Effector memory CD8-positive, alpha-beta T cell (primary cell): ENCODE data around the gene AATF.

Experiments
- ATAC-seq: fragments of 150-1000 bp; cut with Tn5 transposase; replicated peaks from 2 replicates; pipeline ENCODE4 v1.10.0; 2021; ENCODE audit warnings: mild to moderate bottlenecking, moderate library complexity
- DNase-seq, 3 experiments: peaks; one replicate each; pipeline ENCODE4 v3.0.0; 2021
- H3K27ac Mint-ChIP-seq, 2 donors: one replicate each; pipeline ENCODE4 v1.8.0; 2022; ENCODE audit warnings: mild to moderate bottlenecking in 2 of 2, mixed read lengths in 2 of 2, moderate library complexity in 2 of 2
- H3K27me3 Mint-ChIP-seq, 2 donors: one replicate each; pipeline ENCODE4 v1.8.0; 2022; ENCODE audit warnings: mixed read lengths in 2 of 2
- H3K36me3 Mint-ChIP-seq: one replicate; pipeline ENCODE4 v1.8.0; 2022; ENCODE audit warnings: mild to moderate bottlenecking, moderate library complexity, mixed read lengths; ENCODE audit not compliant: insufficient read depth
- H3K4me1 Mint-ChIP-seq, 2 donors: one replicate each; pipeline ENCODE4 v1.8.0; 2022; ENCODE audit warnings: low read depth in 2 of 2, mixed read lengths in 2 of 2
- H3K4me3 Mint-ChIP-seq, 2 donors: one replicate each; pipeline ENCODE4 v1.8.0; 2022; ENCODE audit warnings: mild to moderate bottlenecking in 2 of 2, mixed read lengths in 2 of 2, moderate library complexity in 2 of 2
- H3K9me3 Mint-ChIP-seq, 2 donors: one replicate each; pipeline ENCODE4 v1.8.0; 2022; ENCODE audit warnings: mixed read lengths in 2 of 2

AATF gene

GRCh38 chr17:37081287-37081686, 132.5 kb downstream of the AATF start:
- no peak for DNase-seq

GRCh38 chr17:37082311-37082860, 133.6 kb downstream of the AATF start:
- DNase-seq: no peak
- Mint-ChIP-seq H3K4me1 (peaks cover under 1 to 12% of the 10 kb centered on the region in 2 donors), H3K27me3 (no peaks in the 10 kb centered on the region), H3K4me3 (no peak overlapping the region), H3K27ac (no peak overlapping the region), H3K9me3 (peaks cover 6 to 8% of the 10 kb centered on the region in 2 donors), H3K36me3 (no peaks in the 10 kb centered on the region)
- no peak for ATAC-seq

More at GRCh38 chr17:37081287-37081686, 132.5 kb downstream of the AATF start:
- Mint-ChIP-seq H3K27me3 (no peaks in the 10 kb centered on the region), H3K9me3 (peaks cover 6 to 8% of the 10 kb centered on the region in 2 donors), H3K4me3 (no peak overlapping the region), H3K4me1 (peaks cover 0 to 6% of the 10 kb centered on the region in 2 donors), H3K36me3 (no peaks in the 10 kb centered on the region), H3K27ac (peak overlapping the region in 1 of 2 donors; percentile 42)
- no peak for ATAC-seq

GRCh38 chr17:37082985-37083384, 134.2 kb downstream of the AATF start:
- no peak for DNase-seq
- no peaks in the 10 kb centered on the region for H3K27me3 Mint-ChIP-seq

GRCh38 chr17:37083456-37083855, 134.7 kb downstream of the AATF start:
- Mint-ChIP-seq H3K4me3 (no peak overlapping the region), H3K4me1 (peaks cover 11 to 20% of the 10 kb centered on the region in 2 donors)

More at GRCh38 chr17:37082985-37083384, 134.2 kb downstream of the AATF start:
- ATAC-seq: no peak
- Mint-ChIP-seq H3K27ac (no peak overlapping the region), H3K36me3 (no peaks in the 10 kb centered on the region), H3K9me3 (peaks cover 6 to 8% of the 10 kb centered on the region in 2 donors), H3K4me1 (peaks cover 6 to 18% of the 10 kb centered on the region in 2 donors), H3K4me3 (no peak overlapping the region)

GRCh38 chr17:37084372-37084771, 135.6 kb downstream of the AATF start:
- H3K4me3 Mint-ChIP-seq: no peak overlapping the region

More at GRCh38 chr17:37083456-37083855, 134.7 kb downstream of the AATF start:
- H3K9me3 Mint-ChIP-seq: peaks cover 6 to 8% of the 10 kb centered on the region in 2 donors
- no peak for ATAC-seq
- H3K27ac Mint-ChIP-seq: no peak overlapping the region
- no peaks in the 10 kb centered on the region for H3K36me3 Mint-ChIP-seq
- DNase-seq: no peak
- no peaks in the 10 kb centered on the region for H3K27me3 Mint-ChIP-seq

GRCh38 chr17:37086334-37086733, 137.6 kb downstream of the AATF start:
- DNase-seq: no peak
- H3K4me3 Mint-ChIP-seq: no peak overlapping the region

More at GRCh38 chr17:37084372-37084771, 135.6 kb downstream of the AATF start:
- Mint-ChIP-seq H3K4me1 (peaks cover 20 to 28% of the 10 kb centered on the region in 2 donors), H3K27me3 (no peaks in the 10 kb centered on the region), H3K9me3 (peaks cover 4 to 5% of the 10 kb centered on the region in 2 donors), H3K36me3 (no peaks in the 10 kb centered on the region), H3K27ac (no peak overlapping the region)
- ATAC-seq (no peak), DNase-seq (no peak)

GRCh38 chr17:37086948-37087347, 138.2 kb downstream of the AATF start:
- Mint-ChIP-seq H3K27me3 (no peaks in the 10 kb centered on the region), H3K4me3 (no peak overlapping the region), H3K36me3 (peaks cover 8% of the 10 kb centered on the region), H3K27ac (no peak overlapping the region), H3K4me1 (peaks cover 39 to 40% of the 10 kb centered on the region in 2 donors), H3K9me3 (no peaks in the 10 kb centered on the region)
- DNase-seq (no peak), ATAC-seq (no peak)

More at GRCh38 chr17:37086334-37086733, 137.6 kb downstream of the AATF start:
- ATAC-seq: no peak
- Mint-ChIP-seq H3K4me1 (peaks cover 39 to 45% of the 10 kb centered on the region in 2 donors), H3K27me3 (no peaks in the 10 kb centered on the region), H3K9me3 (no peaks in the 10 kb centered on the region), H3K27ac (peak overlapping the region in 1 of 2 donors; percentile 77), H3K36me3 (peaks cover 8% of the 10 kb centered on the region)

- peaks cover 8% of the 10 kb centered on the region for H3K36me3 Mint-ChIP-seq
- no peak overlapping the region for H3K4me3 Mint-ChIP-seq
- H3K27ac Mint-ChIP-seq: peak overlapping the region; percentile 82 to 99
- H3K9me3 Mint-ChIP-seq: no peaks in the 10 kb centered on the region
- H3K27me3 Mint-ChIP-seq: no peaks in the 10 kb centered on the region
- H3K4me1 Mint-ChIP-seq: peaks cover 39 to 40% of the 10 kb centered on the region in 2 donors
- no peak for ATAC-seq
- DNase-seq: no peak
These were observed 138.9 kb downstream of the AATF start for GRCh38 chr17:37087683-37088082.

GRCh38 chr17:37088459-37088858, 139.7 kb downstream of the AATF start:
- peaks cover 39 to 40% of the 10 kb centered on the region in 2 donors for H3K4me1 Mint-ChIP-seq
- no peaks in the 10 kb centered on the region for H3K9me3 Mint-ChIP-seq
- H3K4me3 Mint-ChIP-seq: peak overlapping the region in 1 of 2 donors; percentile 70
- H3K27ac Mint-ChIP-seq: peak overlapping the region; percentile 82 to 99
- no peaks in the 10 kb centered on the region for H3K27me3 Mint-ChIP-seq
- DNase-seq (peak in 1 of 3 experiments; percentile 17), ATAC-seq (peak; percentile 39)
- peaks cover 8% of the 10 kb centered on the region for H3K36me3 Mint-ChIP-seq

- no peak for ATAC-seq
- peaks cover 39 to 40% of the 10 kb centered on the region in 2 donors for H3K4me1 Mint-ChIP-seq
- H3K4me3 Mint-ChIP-seq: peak overlapping the region; percentile 65 to 70
- H3K27me3 Mint-ChIP-seq: no peaks in the 10 kb centered on the region
- H3K36me3 Mint-ChIP-seq: peaks cover 8% of the 10 kb centered on the region
- no peaks in the 10 kb centered on the region for H3K9me3 Mint-ChIP-seq
- peak overlapping the region; percentile 97 to 99 for H3K27ac Mint-ChIP-seq
- DNase-seq: no peak
These were observed 140.2 kb downstream of the AATF start for GRCh38 chr17:37088913-37089312.

- ATAC-seq (peak; percentile 96), DNase-seq (peak; percentile 62 to 64 (median 64))
- peaks cover 8% of the 10 kb centered on the region for H3K36me3 Mint-ChIP-seq
- no peaks in the 10 kb centered on the region for H3K27me3 Mint-ChIP-seq
- H3K9me3 Mint-ChIP-seq: no peaks in the 10 kb centered on the region
- H3K4me1 Mint-ChIP-seq: peaks cover 40 to 42% of the 10 kb centered on the region in 2 donors
- H3K27ac Mint-ChIP-seq: peak overlapping the region; percentile 97 to 99
- peak overlapping the region; percentile 65 to 70 for H3K4me3 Mint-ChIP-seq
These were observed 141.2 kb downstream of the AATF start for GRCh38 chr17:37089956-37090355.

- H3K36me3 Mint-ChIP-seq: peaks cover 8% of the 10 kb centered on the region
- H3K27ac Mint-ChIP-seq: peak overlapping the region; percentile 97 to 99
- ATAC-seq (no peak), DNase-seq (no peak)
- peak overlapping the region; percentile 65 to 70 for H3K4me3 Mint-ChIP-seq
- H3K9me3 Mint-ChIP-seq: no peaks in the 10 kb centered on the region
- peaks cover 40 to 44% of the 10 kb centered on the region in 2 donors for H3K4me1 Mint-ChIP-seq
- H3K27me3 Mint-ChIP-seq: no peaks in the 10 kb centered on the region
These were observed 142.2 kb downstream of the AATF start for GRCh38 chr17:37090941-37091340.

- Mint-ChIP-seq H3K36me3 (peaks cover 8% of the 10 kb centered on the region), H3K4me1 (peaks cover 36 to 44% of the 10 kb centered on the region in 2 donors), H3K27me3 (no peaks in the 10 kb centered on the region)
These were observed 143.3 kb downstream of the AATF start for GRCh38 chr17:37092071-37092470.

GRCh38 chr17:37092701-37093100, 143.9 kb downstream of the AATF start:
- H3K9me3 Mint-ChIP-seq: no peaks in the 10 kb centered on the region
- DNase-seq: no peak
- peak overlapping the region; percentile 44 to 84 for H3K27ac Mint-ChIP-seq
- no peaks in the 10 kb centered on the region for H3K27me3 Mint-ChIP-seq
- H3K36me3 Mint-ChIP-seq: peaks cover 8% of the 10 kb centered on the region
- ATAC-seq: no peak
- H3K4me3 Mint-ChIP-seq: no peak overlapping the region
- H3K4me1 Mint-ChIP-seq: peaks cover 30 to 40% of the 10 kb centered on the region in 2 donors

More at GRCh38 chr17:37092071-37092470, 143.3 kb downstream of the AATF start:
- DNase-seq (no peak), ATAC-seq (no peak)
- peak overlapping the region; percentile 84 to 99 for H3K27ac Mint-ChIP-seq
- H3K9me3 Mint-ChIP-seq: no peaks in the 10 kb centered on the region
- H3K4me3 Mint-ChIP-seq: no peak overlapping the region
